GM21576 (cell line): Measurements from ENCODE around the gene IMPACT.

Source experiments
- ATAC-seq: cut with Tn5 transposase; IDR thresholded peaks from one replicate; pipeline ENCODE4 v1.9.1; 2021; ENCODE audit warnings: mild to moderate bottlenecking, moderate library complexity; ENCODE audit not compliant: unreplicated experiment

The IMPACT gene

DNA sequence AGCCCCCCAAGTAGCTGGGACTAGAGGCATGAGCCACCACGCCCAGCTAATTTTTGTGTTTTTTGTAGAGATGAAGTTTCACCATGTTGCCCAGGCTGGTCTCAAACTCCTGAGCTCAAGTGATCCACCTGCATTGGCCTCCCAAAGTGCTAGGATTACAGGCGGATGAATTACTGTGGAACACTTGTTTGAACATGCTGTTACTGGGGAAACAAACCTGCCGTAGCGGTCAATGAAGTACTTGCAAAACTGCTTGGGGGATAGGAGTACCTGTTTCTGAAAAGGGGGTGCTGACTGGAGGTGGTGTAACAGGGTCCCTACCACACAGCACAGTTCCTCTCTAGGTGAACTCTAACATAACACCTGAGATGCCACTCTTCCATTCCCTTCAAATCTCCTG, 5.9 kb upstream of the IMPACT start:
- no peak for ATAC-seq

GRCh38 chr18:24421831-24422230, 4.6 kb upstream of the IMPACT start:
- no peak for ATAC-seq

DNA sequence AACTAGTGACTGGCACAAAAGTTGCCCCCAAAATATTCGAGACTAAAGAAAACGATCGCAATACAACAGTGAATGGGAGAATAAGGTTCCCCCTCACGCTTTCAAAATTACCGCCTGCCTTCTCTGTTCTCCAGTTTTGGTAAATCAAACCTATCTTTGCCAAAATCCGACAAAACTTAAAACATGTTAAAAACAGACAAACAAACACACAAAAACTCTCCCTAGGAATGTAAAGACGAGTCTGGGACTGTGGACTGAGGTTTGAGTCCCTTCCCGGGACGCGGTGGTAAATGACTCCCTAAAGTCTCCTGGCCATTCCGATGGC, 435 bp upstream of the IMPACT start:
- ATAC-seq = no peak

DNA sequence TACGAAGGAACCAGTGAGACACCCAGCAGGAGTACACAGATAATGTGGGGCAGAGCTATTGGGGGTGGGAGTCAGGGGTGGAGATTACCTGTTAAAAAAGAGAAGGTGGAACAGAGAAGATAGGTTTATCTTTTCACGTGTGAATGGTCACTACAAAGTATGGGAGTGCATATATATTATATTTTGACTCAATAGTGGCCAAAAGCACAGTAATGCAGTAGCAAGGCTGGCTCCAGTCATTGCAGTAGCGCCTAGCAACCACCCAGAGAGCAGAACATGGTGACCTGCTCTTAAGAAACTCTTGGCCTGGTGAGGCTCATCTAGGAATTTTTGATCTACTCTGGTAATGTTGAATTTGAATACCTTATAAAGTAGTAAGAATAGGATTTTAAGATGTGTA, 1.0 kb downstream of the IMPACT start:
- no peak for ATAC-seq

DNA sequence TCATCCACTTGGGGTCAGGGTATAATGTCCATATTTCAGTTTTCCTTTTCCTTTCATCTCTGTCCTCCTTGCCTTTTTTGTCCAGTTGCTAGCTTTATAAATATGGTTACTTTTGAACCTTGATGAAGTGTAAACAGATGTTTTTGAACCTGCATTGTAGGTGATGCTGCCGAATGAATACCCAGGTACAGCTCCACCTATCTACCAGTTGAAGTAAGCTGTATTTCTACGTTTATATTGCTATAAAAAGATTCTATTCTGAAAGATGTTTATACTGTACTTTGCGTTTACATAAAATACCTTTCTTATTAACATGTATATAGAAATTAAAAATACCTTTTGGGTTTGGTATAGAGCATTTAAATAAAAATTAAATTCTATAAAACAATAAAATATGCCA, 2.2 kb downstream of the IMPACT start:
- ATAC-seq = no peak

GRCh38 chr18:24429188-24429587, 2.7 kb downstream of the IMPACT start:
- ATAC-seq = no peak

GRCh38 chr18:24432618-24433017, 6.1 kb downstream of the IMPACT start:
- ATAC-seq = no peak

DNA sequence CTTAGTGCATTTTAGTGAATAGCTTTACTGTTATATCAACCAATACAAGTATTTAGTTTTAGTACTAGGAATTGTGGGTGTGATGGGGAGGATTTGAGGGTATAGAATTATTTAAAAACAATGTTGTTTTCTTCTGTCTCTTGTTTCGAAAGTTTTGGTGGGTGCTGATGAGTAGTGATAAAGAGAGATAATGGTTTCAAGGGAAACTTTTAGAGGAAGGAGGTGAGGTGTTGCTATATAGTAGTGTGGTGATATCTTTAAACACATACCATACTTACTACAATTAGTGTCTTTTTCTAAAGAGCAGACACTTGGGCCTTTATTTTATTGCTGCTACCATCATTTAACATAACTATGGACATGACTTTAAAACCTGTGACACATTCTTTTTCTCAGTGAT, 10.5 kb downstream of the IMPACT start:
- ATAC-seq = no peak

GRCh38 chr18:24443870-24444269, 17.4 kb downstream of the IMPACT start:
- peak; percentile 71 for ATAC-seq

GRCh38 chr18:24446453-24446852, 20.0 kb downstream of the IMPACT start:
- peak; percentile 66 for ATAC-seq

- no peak for ATAC-seq
Measured at GRCh38 chr18:24446953-24447538, 20.6 kb downstream of the IMPACT start.

DNA sequence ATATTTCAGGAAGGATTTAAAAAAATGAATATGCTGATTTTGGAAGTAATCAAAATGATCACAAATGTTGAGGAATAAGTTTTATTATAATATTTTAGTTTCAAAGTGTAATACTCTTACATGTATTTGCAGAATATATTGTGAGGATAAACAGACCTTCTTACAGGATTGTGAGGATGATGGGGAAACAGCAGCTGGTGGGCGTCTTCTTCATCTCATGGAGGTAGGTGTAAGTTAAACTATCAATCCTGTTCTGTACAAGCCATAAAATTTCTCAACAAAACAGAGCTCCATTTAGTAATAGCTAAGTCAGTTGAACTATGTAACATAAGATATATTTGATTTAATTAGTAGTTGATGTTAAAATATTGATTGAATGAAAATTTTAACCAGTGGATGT, 21.5 kb downstream of the IMPACT start:
- ATAC-seq = no peak

DNA sequence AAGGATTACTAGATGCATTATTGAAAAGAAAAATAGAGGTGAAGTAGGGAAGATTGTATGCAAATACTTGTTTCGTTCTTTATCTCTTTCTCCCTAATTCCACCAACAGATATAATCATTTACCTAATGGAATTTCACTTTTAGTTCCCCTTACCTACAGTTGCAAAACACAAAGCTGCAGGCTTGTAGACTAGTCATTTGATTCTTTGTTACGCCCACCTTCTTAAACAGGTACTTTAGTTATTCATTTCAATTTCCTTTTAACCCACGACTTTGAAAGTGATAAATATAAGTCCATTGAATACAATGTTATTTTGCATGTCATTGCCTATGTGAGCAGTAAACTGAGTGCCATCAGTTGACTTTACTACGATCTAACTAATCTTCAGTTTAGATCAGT, 30.1 kb downstream of the IMPACT start:
- peak; percentile 79 for ATAC-seq

DNA sequence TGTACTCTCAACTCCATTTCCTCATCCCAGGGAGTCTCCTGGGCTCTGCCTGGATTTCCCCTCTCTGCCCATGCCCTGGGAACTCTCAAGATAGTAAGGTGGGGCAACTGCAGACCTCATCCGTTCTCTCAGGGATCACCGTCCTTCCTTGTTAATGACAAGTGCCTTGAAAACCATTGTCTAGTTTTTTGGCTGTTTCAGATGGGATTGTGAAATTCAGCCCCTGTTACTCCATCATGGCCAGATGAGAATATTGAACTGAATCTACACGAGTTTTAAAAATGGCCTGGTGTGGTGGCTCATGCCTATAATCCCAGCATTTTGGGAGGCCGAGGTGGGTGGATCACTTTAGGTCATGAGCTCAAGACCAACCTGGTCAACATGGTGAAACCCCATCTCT, 33.3 kb downstream of the IMPACT start:
- no peak for ATAC-seq

- ATAC-seq = no peak
Measured at GRCh38 chr18:24460388-24460787, 33.9 kb downstream of the IMPACT start, which contains the start of gene HRH4. HRH4 (plus strand) TSS chr18:24460637; CDS start chr18:24460729, 92 bp downstream.

DNA sequence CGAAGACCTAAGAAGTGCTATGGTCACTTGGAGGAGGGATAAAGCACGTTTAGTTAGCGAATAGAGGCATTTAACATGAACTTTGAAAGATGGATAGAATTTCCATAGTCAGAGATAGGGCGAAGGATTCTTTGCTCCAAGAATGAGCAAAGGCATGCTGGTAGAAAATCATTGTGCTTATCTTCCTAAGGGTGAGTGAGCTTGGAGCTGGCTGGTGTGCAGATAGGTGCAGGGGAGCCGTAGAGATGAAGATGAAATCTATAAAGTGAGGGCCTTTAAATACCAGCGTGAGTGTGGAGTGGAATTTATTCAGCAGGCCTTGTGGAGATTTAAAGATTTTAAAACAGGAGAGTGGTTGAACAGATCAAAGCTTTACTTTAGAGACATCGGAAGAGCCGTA, 35.5 kb downstream of the IMPACT start:
- ATAC-seq = no peak

- ATAC-seq = no peak
Measured at GRCh38 chr18:24462838-24463775, 36.6 kb downstream of the IMPACT start.

GRCh38 chr18:24465486-24465885, 39.0 kb downstream of the IMPACT start:
- ATAC-seq = no peak

DNA sequence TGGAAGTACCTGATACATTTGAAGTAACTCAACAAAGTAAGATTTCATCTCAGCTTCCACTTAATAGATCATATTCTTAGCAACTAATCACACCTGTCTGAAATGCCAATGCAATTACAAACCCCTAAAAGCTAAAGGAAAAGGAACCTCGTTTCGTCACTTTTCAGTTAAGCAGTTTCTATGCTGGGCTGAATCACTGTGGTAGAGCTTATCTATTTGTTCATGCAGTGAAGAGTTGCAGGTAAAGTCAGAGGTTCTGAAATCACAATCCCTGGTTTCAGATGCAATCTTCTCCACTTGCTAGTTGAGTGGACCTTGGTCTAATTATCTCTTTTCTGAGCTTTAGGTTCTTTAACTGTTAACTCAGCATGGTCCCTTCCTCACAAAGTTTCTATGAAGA, 40.3 kb downstream of the IMPACT start:
- no peak for ATAC-seq

- ATAC-seq = no peak
Measured at GRCh38 chr18:24470022-24470618, 43.6 kb downstream of the IMPACT start.

DNA sequence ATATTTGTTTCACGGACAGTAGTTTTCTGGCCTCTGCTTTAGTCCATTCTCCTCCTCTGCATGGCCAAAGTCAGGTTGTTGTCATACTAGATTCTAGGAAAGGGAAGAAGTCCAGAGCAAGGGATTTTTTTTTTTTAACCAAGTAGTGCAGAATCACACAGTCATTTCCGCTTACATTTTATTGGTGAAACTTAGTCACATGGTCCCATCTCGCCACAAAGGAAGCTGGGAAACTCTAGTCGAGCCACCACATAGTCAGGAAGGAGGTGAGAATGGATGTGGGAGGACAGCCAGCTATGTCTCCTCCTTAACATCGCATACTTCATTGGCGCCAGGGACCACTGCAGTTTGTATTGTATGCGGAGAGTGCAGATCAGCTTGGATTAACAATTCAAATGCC, 44.3 kb downstream of the IMPACT start:
- ATAC-seq = no peak

GRCh38 chr18:24472591-24472990, 46.1 kb downstream of the IMPACT start:
- ATAC-seq = no peak
